Activated CD8-positive, alpha-beta memory T cell treated with anti-CD3 and anti-CD28 coated beads for 24 hours (primary cell): ENCODE data around the gene PLBD2.

Experiments used
- DNase-seq: peaks from one replicate; pipeline ENCODE4 v3.0.0-alpha.2; 2020

Gene PLBD2

DNA sequence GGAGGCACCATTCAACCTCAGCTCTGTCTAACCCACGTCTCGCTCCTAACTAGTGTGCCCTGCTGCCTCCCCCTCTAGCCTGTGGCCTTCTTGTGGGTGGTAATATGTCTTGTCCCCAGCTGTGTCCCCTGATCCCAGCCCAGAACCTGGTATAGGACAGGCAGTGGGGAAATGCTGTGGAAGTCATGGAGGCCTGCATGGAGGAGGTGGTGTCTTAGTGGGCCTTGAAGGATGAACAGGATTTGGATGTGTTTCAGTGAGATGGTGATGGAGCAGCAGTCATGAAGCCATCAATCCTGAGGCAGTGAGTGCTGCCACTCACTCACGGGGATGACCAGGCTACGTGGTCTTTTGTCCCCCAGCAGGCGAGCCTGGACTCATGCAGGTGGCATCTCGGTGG, 13.4 kb downstream of the PLBD2 start:
- DNase-seq: no peak

- no peak for DNase-seq
Observed at GRCh38 chr12:113372371-113372770, 14.0 kb downstream of the PLBD2 start.

DNA sequence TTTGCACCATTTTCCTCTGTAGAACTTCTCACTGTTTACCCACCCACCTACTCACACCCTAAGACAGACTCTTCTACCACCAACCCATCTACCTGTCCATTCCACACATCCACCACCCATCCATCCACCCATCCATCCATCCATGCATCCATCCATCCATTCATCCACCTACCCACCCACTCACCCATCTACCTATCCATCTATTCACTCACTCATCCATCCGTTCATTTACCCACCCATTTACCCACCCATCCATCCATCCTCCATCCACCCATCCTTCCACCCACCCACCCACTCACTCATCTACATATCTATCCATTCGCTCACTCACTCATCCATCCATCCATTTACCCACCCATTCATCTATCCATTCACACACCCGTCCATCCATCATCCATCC, 15.1 kb downstream of the PLBD2 start:
- DNase-seq: no peak

DNA sequence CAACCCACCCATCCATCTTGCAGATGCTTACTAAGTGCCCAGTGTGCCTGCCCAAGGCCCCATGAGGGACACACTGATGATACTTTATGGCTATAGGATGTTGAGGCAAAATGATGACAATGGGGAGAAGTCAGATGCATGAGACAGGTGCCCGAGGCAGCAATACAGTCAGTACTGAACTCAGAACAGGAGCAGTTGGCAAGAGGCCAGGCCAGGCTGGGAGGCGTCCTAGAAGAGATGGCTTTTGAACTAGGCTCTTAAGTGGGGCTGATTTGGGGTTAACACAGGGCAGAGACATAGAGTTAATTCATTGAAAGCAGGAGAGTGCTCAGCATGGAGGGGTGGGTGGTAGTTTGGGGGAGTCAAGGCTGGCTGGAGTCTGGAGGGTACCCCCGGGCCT, 15.6 kb downstream of the PLBD2 start:
- DNase-seq: no peak

GRCh38 chr12:113374823-113375428, 16.5 kb downstream of the PLBD2 start:
- no peak for DNase-seq

DNA sequence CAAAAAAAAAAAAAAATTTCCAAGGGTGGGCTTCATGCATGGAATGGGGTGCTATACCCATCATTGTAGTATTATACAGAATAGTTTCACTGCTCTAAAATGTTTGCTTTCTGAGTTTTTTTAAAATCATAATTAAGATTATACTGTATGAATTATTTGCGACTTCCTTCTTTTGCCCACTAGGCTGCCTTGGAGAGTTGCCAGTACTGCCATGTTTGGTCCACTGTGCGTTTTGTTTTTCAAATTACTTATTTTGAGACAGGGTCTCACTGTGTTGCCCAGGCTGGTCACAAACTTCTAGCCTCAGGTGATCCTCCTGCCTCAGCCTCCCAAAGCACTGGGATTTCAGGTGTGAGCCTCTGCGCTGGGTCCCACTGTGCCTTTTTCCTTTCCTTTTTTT, 19.9 kb downstream of the PLBD2 start:
- DNase-seq: no peak

GRCh38 chr12:113381220-113381619, 22.8 kb downstream of the PLBD2 start:
- no peak for DNase-seq

DNA sequence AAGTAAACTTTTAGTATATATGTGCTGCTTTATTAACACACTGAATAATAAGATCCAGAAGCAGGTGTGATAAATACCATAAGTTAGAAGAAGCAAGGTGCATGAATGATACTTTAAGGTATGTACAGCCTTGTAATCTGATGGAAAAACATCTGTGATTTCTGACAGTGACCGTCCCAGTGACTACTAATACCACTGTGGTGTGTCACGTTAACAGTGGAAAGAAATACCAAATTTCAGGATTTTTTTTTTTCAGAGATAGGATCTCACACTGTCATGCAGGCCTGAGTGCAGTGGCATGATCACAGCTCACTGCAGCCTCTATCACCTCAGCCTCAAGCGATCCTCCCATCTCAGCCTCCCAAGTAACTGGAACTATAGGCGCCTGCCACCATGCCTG, 23.8 kb downstream of the PLBD2 start:
- no peak for DNase-seq

DNA sequence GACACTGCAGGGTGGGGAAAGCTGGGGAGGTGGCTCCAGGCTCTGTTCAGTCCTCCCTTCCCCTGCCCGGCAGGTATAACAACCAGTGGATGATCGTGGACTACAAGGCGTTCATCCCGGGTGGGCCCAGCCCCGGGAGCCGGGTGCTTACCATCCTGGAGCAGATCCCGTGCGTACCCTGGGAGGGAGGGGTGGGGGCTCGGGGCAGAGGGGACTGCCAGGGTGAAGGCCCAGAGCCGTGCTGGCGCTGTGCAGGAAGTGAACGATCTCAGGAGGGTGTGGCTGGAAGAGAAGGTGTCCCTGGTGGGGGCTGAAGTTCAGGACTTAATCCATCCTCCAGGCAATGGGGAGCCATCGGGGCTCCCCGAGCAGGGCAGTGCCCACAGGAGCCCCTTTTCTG, 26.4 kb downstream of the PLBD2 start:
- DNase-seq: no peak

GRCh38 chr12:113385282-113385882, 27.0 kb downstream of the PLBD2 start:
- DNase-seq: no peak

- DNase-seq: no peak
Observed at GRCh38 chr12:113386866-113387566, 28.6 kb downstream of the PLBD2 start.

DNA sequence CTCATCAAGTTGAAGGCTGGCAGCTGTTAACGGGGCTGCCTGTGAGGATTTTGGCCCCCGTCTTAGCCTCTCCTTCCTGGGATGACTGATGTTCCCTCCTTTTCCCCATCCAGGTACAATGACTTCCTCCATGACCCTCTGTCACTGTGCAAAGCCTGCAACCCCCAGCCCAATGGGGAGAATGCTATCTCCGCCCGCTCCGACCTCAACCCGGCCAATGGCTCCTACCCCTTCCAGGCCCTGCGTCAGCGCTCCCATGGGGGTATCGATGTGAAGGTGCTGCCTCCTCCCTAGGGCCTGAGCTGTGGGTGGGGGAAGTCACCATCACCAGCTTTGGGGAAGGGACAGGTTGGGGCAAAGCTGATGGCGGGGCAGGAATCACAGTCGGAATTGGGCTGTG, 29.2 kb downstream of the PLBD2 start:
- DNase-seq: no peak

DNA sequence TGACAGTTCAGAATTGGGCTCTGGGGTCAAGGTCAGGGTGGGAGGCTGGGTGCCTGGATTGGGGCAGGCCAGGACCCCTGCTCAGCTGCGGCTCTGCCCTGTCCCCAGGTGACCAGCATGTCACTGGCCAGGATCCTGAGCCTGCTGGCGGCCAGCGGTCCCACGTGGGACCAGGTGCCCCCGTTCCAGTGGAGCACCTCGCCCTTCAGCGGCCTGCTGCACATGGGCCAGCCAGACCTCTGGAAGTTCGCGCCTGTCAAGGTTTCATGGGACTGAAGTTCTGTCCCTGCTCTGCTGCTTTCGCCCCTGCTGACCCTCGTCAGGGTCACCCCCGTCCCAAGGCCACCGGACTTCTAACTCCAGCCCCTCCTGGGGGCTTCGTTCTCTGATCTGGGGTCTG, 30.0 kb downstream of the PLBD2 start:
- DNase-seq: no peak

GRCh38 chr12:113390064-113391043, 32.0 kb downstream of the PLBD2 start:
- DNase-seq: no peak

GRCh38 chr12:113391145-113391544, 32.8 kb downstream of the PLBD2 start:
- no peak for DNase-seq

DNA sequence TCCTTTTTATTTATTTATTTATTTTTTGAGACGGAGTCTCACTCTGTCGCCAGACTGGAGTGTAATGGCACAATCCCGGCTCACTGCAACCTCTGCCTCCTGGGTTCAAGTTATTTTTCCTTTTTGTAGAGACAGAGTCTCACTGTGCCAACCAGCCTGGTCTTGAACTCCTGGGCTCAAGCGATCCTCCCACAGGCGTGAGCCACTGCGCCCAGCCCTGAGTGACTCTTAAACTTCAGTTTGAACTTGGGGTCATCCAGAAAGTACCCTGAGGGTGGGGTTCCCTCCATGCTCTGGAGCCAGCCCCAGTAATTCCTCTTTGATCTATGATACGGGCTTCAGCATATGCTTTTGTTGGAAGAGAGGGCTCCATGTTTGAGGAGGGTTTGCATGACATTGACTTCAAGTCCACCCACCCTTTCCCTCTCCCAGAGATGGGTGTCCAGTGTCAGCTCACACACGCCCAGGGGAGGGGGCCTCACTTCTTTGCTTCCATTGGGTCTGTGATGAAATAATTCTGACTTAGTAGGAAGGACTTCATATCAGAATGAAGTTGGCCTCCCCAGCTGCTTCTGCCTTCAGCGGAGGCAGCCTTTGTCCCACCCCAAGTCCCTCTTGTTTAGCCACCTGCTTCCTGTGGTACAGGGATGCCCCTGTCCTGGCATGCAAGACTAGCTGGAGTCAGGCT, 33.4 kb downstream of the PLBD2 start:
- no peak for DNase-seq

GRCh38 chr12:113392520-113392919, 34.1 kb downstream of the PLBD2 start:
- DNase-seq: no peak

DNA sequence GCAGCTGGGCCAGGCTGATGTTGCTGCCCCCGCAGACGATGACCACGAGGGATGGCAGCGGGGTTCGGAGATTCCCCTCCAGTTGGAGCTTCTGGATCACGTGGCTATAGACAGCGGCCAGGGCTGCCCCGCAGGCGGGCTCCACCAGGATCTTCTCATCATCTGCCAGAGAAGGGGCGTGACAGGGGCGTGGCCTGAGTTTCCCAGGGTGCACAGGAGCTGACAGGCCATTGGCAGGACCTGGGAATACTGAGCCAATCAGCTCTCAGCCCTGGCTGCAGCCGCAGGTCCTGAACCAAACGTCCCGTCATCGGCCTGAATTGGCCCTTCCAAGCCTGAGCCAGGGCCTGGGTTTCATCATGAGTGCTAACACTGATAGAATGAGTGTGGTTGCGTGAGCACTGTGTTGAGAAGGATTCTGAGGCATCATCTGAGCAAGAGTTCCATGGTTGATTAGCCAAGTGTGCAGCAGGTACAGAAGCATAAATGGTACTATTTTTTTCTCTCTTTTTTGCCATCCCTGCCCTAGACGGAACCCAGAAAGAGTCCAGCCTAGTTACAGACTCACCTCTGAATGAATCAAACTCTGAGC, 34.7 kb downstream of the PLBD2 start:
- no peak for DNase-seq

GRCh38 chr12:113393749-113394148, 35.4 kb downstream of the PLBD2 start:
- DNase-seq: no peak

DNA sequence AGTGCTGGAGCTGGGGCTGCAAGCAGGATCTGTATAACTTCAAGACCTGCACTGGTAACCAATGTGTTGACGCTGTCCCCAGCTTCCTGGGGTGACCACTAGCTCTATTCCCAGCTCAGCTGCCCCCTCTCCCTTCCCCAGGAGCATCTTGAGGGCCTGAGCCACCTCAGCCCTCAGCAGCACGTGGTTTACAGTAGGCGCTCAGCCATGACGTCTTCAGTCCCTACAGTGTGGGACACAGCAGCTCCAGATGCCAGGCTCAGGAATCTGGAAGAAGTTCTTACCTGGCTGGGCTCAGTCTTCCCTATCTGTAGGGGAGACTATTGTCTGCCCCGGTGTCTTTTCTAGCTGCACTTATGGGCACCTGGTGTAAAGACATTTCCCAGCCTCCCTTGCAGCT, 36.7 kb downstream of the PLBD2 start:
- no peak for DNase-seq

- DNase-seq: no peak
Observed at GRCh38 chr12:113396200-113396599, 37.8 kb downstream of the PLBD2 start.

GRCh38 chr12:113396828-113397496, 38.6 kb downstream of the PLBD2 start:
- DNase-seq: no peak
